ENCODE measurements around the gene TREML2. TPM values are rescaled to one million over a fixed set of nuclear protein-coding genes. Genes with fewer than 3 reads are reported as not detected.

Gene TREML2
- total RNA-seq, 4 donors from 2014 or later = 0.66 TPM; not detected in 3

GRCh38 chr6:41160933-41161332 lies 40.0 kb downstream of the TREML2 start:
- intact Hi-C loops (cut with DNase I) = no loop called here
- H3K4me1 ChIP-seq = no peaks in the 10 kb centered on the region
- no peak overlapping the region for H3K4me3 ChIP-seq
- no peak overlapping the region for H3K27ac ChIP-seq (replicated peaks in 1 of 4)
- H3K9me3 ChIP-seq = no peaks in the 10 kb centered on the region
- TF ChIP-seq POLR2AphosphoS5 (IDR thresholded peaks at IDR 0.05) (no peak), CTCF (IDR thresholded peaks at IDR 0.05) (no peak), EP300 (IDR thresholded peaks at IDR 0.05) (no peak), POLR2A (IDR thresholded peaks at IDR 0.05; ENCODE audit: low read depth) (no peak)
- WGBS = 60% methylated on average over 1 of the region's 3 CpGs
- H3K36me3 ChIP-seq = no peaks in the 10 kb centered on the region
- peaks cover 0 to 27% (median 0%) of the 10 kb centered on the region in 4 donors for H3K27me3 ChIP-seq
- DNase-seq (ENCODE audit: extremely low spot score) = peak; percentile 55

GRCh38 chr6:41159415-41160082 lies 41.4 kb downstream of the TREML2 start:
- DNase-seq (ENCODE audit: extremely low spot score) = peak; percentile 68
- Histone ChIP-seq H3K4me3 (no peak overlapping the region), H3K36me3 (no peaks in the 10 kb centered on the region), H3K27me3 (peaks cover 0 to 27% (median 0%) of the 10 kb centered on the region in 4 donors), H3K27ac (replicated peaks in 1 of 4) (no peak overlapping the region), H3K9me3 (no peaks in the 10 kb centered on the region), H3K4me1 (peaks cover 0 to 9% (median 4%) of the 10 kb centered on the region in 4 donors)
- TF ChIP-seq POLR2A (IDR thresholded peaks at IDR 0.05; ENCODE audit: low read depth) (no peak), EP300 (IDR thresholded peaks at IDR 0.05) (no peak), POLR2AphosphoS5 (IDR thresholded peaks at IDR 0.05) (no peak), CTCF (IDR thresholded peaks at IDR 0.05) (no peak)
- WGBS = 41% methylated on average over 6 of the region's 12 CpGs
- intact Hi-C loops (cut with DNase I) = no loop called here

GRCh38 chr6:41157323-41157722 lies 43.6 kb downstream of the TREML2 start:
- intact Hi-C loops (cut with DNase I) = no loop called here
- H3K27me3 ChIP-seq = peaks cover 0 to 27% (median 0%) of the 10 kb centered on the region in 4 donors
- H3K27ac ChIP-seq (replicated peaks in 1 of 4) = no peak overlapping the region
- no peaks in the 10 kb centered on the region for H3K9me3 ChIP-seq
- H3K4me1 ChIP-seq = peaks cover 0 to 9% (median 4%) of the 10 kb centered on the region in 4 donors
- DNase-seq (ENCODE audit: extremely low spot score) = peak; percentile 85
- H3K4me3 ChIP-seq = no peak overlapping the region
- TF ChIP-seq EP300 (IDR thresholded peaks at IDR 0.05) (no peak), POLR2A (IDR thresholded peaks at IDR 0.05; ENCODE audit: low read depth) (no peak), POLR2AphosphoS5 (IDR thresholded peaks at IDR 0.05) (no peak), CTCF (IDR thresholded peaks at IDR 0.05) (no peak)
- 65% methylated on average over 5 of the region's 5 CpGs for WGBS
- no peaks in the 10 kb centered on the region for H3K36me3 ChIP-seq

- peaks cover 0 to 25% (median 0%) of the 10 kb centered on the region in 4 donors for H3K27me3 ChIP-seq
- intact Hi-C loops (cut with DNase I) = no loop called here
- H3K27ac ChIP-seq (replicated peaks in 1 of 4) = no peak overlapping the region
- WGBS = 94% methylated on average over 6 of the region's 6 CpGs
- H3K4me1 ChIP-seq = peaks cover 0 to 9% (median 4%) of the 10 kb centered on the region in 4 donors
- no peaks in the 10 kb centered on the region for H3K36me3 ChIP-seq
- DNase-seq (ENCODE audit: extremely low spot score) = peak; percentile 74
- H3K9me3 ChIP-seq = no peaks in the 10 kb centered on the region
- H3K4me3 ChIP-seq = no peak overlapping the region
- no peak for TF ChIP-seq POLR2AphosphoS5 (IDR thresholded peaks at IDR 0.05)
- TF ChIP-seq POLR2A (IDR thresholded peaks at IDR 0.05; ENCODE audit: low read depth) = no peak
- TF ChIP-seq CTCF (IDR thresholded peaks at IDR 0.05) = no peak
- TF ChIP-seq EP300 (IDR thresholded peaks at IDR 0.05) = no peak
Observed at GRCh38 chr6:41156771-41157170, 44.2 kb downstream of the TREML2 start.
